NCI-H2227 treated with DMSO at 0.1 percent for 48 hours (cell line): ENCODE results near the gene TMEM86A.
A peak's percentile ranks its signal among the peaks of the same experiment; 100 is the strongest.

Experiments
- DNase-seq: peaks from one replicate; lab custom pipeline; 2025; lab: John Stamatoyannopoulos, UW

TMEM86A gene

DNA sequence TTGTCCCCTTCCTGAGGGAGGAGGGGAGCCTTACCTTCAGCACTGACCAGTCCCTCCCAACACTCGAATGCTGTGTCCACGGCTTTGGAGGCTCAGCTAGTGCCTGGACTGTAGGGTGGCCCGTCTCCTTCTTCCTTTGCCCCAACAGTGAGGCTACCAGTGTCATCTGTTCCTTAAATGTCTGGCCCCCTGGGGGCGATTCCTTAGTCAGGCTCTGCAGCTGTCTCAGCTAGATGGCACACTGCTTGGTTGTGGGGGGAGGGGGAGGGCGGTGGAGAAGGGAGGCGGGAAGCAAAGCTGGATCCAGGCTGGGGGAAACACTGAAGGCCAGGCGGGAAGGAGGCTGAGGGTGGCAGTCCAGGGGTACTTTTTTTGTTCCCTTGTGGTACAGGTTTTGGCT lies 27.5 kb downstream of the TMEM86A start, which contains the start of gene IGSF22:
TSS of gene IGSF22 (minus strand) at position 149 of the 400 bp plus-strand sequence. CDS start 1,952 bp downstream, outside the sequence.
- DNase-seq = no peak

DNA sequence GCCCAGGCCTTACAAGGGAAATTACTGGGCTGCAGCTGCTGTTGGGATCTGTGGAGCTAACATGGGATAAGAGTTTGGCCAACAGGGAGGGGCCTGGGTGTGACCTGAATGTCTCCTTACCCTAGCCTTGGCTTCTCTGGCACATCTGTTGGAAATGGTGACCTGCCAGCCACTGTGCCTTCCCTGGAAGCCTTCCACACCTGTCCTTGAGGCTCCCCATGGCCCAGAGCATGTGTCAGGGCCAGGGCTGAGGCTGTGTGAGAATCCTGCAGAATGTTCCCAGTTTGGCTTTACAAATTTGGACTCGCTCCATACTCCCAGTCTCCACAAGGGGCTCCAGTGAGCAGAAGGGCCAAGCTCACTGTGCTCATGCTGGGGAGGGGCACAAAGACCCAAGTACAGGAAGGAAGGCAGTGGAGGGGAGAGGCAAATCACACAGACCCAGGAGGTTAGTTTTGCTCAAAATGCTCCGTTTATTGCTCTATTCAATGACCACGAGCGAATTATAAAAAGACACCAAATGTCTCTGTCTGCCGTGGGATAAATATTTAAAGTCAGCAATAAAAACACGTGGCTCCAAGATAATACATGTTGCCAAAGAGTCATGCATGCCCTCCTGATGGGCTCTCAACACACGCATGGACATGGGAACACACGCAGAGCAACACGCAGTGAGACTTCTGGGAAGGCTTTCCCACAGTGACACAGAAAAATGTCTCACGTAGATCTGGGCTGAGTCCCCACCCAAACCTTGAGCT lies 29.1 kb downstream of the TMEM86A start:
- no peak for DNase-seq

DNA sequence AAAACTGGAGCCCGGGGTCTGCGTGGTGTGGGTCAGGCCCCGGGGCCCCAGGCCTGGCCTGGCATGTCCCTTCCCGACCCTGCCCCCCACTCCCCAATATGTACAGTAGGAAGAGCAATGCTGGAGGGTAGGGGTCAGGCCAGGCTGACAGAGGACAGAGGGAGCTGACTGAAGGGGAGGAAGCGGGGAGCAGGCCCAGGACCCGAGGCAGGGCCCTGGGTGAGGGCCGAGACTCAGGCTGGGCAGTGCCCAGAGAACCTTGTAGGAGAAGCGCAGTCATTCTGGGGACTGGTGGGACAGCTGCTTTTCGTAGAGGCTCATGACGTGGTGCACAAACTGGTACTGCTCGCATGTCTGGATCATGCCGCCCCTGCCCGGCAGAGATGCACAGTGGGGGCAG lies 30.1 kb downstream of the TMEM86A start:
- no peak for DNase-seq

DNA sequence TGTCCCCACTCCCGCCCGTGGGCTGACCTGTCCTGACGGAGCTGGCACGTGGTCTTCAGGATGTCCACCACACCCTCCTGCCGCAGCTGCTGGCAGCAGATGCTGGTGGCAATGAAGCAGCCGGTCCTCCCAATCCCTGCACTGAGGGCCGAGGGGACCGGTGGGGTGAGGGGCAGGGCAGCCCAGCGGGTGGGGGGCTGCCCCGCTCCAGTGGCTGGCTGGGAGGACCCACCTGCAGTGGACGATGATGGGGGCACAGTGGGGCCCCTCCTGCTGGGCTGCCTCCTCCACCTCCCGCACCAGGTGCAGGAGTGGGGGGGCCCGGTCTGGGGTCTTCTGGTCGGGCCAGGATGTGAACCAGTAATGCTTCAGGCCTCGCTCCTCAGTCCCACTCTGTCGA lies 30.8 kb downstream of the TMEM86A start:
- no peak for DNase-seq

DNA sequence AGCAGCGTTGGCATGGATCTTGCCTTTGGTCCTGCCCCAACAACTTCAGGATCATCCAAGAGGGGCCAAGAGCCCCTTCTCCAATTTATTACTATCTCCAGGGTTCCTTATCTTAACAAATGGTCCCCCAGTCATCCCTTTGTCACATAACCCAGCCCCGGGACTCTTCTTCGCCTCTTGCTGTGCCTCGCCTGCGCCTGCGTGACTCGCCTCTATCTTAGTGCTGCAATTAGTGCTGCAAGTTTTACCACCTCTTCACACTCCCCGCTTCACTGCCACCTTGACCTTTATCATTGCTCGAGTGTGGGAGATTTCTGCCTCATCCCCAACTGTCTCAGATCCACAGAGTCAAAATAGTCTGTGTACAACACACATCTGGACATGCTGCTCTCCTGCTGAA lies 31.4 kb downstream of the TMEM86A start:
- DNase-seq = no peak

DNA sequence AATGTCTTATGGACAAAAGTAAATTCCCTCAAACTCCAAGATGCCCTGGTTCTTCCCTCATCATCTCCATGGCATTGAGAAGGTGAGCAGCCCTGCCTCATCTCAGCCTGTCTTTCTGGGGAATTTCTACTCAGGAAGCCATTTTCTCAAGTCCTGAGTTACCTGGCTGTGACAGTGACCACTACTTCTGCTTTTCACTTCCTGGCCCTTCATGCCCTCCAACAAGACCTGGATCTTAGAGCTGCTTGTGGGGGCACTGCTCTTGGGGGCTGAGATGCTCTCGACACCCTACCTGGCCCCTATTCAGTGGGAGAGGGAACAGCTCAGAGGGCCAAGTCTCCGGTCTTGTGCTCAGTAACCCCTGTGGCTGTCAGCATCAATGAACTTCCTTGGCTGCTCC lies 32.9 kb downstream of the TMEM86A start:
- no peak for DNase-seq

DNA sequence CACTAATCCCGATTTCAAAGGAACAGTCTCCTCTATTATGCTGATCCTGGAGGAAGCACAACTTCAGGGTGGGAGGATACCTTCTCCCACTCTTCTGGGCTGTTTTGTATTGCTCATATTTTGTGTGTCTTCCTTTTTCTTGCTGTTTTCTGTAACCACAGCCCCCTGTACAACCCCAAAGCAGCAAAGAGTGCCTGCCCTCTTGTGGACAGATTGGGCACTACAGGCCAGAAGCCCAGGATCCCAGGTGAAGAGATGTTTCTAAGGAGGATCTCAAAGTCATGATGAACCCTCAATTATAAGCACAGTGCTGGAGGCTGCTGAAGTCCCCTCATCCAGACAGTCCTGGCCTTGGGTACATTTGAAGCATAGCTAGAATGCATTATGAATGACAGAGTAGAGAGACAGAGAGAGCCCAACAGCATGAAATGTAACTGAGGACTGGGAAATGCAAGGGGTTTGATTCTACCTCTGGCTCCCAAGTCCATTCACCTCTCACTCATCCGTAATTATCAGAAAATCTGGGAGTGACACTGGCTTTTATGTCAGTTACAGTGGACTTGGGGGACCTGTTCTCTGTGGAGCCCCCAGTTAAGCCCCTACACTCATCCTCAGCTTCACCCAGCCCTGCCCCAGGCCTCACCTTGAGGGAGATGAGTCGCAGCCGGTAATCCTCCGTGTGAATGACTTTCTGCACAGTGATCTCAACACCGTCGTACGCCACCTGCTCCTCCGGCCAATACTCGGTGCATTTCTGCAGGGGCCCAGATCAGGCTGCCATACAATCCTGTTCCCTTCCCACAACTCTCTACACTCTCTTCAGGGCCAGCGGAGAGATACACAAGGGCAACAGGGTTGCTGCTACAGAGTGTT lies 33.6 kb downstream of the TMEM86A start:
- DNase-seq = peak; percentile 73

DNA sequence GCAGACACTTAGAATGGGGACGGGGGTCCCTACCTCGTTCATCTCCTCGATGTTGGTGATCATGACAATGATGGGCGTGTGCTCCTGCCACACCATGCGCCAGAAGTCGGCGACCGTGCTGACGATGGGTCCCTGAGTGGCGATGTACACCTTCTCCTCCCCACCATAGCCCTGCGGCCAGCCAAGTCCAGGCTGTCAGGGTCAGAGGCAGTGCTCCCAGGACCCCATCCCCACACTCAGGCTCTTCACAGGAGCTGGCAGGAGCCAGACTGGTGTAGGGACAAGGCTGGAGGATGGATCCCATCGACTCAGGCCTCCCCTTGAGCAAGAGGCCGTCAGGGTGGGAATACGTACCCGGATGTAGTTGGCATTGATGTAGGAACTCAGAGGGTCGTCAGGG lies 34.6 kb downstream of the TMEM86A start:
- no peak for DNase-seq

DNA sequence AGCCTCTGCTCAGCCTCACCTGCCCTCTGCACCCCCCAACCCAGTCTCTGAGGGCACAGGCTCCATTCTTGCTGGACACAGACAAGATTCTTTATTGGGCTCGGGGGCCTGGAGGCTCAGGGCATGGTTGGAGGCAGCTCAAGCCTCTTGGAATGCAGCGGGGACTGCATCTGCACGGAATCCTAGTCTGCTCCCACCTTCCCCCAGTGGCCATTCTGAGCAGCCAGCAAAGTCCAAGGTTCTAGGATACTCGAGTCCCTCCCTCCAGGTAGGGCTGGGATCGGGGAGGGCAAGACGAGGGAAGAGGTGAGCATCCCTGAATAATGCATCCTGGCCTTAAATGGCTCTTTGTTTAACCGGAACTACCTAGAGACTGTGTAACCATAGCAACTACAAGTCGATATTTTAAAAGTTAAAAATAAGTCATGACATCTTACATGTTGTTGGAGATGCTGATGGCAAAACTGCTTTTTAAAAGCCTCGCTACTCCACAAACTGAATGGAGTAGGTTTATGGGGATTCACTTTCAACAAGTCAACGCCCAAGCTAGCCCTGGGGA lies 38.1 kb downstream of the TMEM86A start:
- no peak for DNase-seq

DNA sequence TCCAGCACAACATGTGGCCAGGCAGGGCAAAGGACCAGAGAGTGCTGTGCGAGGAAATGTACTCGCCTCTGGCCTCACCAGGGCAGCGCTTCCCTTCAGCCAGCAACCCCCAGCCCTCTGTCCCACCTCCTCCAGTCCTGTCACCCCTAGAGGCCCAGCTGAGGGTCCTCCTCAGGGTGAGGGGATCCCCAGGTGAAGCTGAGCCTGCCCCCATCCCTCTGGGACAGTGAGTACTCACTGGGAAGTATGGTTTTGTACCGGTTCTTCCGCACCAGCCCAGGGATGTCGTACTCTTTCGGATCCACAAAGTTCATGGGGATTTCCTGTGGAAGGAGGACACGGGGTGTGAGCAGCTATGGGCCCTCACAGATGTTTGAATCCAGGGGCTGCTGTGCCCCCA lies 39.1 kb downstream of the TMEM86A start:
- no peak for DNase-seq

DNA sequence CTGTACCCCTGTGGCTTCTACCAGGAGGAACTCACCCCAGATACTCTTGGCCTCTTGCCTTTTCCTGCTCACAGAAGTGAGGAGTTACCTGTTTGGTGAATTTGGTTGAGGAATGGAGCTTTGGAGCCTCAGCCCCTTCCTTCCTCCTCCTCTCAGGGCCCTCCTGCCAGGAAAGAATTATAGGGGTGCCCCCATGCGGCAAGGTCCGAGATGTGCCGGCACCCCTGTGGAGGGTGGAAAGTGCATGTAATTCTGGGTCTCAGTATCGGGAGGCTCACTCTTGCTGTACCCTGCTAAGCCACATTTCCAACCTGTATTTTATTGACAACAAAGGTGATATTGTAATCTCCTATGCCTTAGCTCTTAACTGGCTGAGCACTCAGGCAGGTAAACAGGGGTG lies 41.1 kb downstream of the TMEM86A start:
- no peak for DNase-seq

DNA sequence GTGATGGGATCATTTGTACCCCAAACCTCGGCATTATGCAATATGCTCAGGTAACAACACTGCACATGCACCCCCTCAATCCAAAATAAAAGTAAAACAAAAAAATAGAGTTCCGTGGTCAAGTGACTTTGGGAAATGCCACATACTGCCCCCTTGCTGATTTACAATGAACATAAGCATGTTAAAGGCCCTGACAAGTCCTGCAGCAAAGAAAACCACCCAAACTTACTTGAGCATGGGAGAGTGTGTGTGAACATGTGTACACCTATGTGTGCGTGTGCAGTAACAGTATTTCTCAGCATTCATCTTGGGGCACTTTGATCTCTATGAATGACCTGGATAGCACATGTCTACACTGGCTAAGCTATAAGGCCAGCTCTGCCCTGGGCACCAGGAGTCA lies 43.2 kb downstream of the TMEM86A start:
- no peak for DNase-seq

DNA sequence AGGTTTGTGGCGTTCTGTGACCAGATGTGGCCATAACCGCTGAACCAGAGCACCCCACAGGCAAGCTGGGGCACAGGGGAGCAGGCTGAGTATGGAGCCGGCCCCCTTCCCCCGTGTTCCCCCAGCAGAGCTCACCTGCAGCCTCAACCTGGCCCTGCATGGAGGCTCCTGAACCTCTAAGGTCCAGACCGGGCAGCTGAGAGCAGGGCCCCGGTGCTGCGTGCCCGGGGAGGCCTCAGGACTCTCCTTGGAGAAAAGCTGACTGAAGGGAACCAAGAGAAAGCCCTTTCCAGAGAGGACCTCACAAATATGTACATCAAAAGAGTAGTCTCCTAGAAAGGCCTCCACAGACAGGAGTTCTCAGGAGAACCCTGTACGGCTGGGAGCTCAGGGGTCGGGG lies 44.8 kb downstream of the TMEM86A start:
- DNase-seq = no peak

DNA sequence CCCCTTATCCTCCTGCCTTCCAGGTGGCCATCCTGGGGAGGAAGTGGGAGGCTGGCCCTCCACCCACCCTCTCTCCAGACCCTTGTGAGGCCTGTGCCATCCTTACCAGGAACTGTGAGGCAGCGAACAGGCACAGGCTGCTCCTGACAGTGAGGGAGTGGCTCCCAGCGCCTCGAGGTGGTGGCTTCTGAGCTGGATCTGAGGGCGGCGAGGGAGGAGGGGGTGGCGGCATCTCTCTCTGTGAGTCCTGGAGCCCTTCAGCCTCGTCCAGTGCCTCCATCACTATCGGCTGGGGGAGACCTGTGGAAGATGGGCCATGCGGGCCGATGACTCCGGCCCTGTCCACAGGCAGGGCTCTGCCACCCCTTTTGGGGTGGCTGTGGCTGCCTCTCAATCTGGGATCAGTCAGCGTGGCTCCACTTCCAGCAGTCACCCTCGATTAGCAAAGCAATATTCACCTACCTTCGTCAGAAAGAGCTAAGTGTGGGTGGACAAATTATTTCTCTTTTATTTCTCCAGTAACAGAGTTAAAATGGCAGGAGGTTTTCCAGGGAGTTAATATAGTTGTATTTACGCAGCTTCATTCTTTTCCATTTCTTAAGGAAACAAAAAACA lies 45.4 kb downstream of the TMEM86A start:
- no peak for DNase-seq

DNA sequence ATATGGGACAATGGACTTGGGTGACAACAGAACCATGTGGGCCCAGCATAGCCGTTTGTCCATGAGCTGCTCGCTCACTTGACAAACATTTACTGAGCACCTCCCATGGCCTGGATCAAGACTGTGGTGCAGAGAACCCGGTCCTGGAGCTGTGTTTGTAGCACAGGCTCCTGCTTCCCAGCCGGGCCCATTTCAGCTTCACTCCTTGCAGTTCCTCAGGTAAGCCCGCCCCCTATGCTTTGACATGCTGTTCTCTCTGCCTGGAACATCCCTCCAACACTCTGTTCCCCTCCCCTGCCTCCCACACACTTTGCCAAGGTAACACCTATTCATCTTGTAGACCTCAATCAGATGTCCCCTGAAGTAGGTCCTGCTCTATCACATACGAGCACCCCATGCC lies 46.7 kb downstream of the TMEM86A start:
- no peak for DNase-seq

DNA sequence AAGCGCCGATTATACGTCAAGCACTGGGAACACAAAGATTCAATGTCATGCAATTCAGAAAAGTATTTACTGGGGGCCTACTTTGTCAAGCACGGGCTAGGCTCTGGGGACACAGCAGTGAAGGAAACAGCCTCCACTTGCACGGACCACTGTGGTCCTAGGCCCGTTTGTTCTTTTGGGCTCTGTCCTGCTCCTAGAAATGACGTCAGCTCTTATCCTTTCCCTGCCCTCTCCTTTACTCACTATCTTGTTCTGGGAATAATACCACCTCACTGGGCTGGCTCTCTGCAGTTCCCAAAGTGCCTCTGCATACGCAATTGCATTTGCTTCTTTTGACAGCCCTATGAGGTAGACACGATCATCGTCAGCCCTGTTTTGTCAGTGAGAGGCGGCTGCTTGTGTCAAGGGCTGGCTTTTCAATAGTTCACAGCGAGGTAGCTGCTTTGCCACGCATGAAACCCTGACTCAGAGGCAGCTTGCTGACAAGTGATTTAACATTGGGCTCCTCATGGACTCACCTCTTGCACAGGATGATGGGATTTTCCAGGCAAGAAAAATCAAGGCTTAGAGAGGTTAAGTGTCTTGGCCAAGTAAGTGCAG lies 50.3 kb downstream of the TMEM86A start:
- DNase-seq = no peak

DNA sequence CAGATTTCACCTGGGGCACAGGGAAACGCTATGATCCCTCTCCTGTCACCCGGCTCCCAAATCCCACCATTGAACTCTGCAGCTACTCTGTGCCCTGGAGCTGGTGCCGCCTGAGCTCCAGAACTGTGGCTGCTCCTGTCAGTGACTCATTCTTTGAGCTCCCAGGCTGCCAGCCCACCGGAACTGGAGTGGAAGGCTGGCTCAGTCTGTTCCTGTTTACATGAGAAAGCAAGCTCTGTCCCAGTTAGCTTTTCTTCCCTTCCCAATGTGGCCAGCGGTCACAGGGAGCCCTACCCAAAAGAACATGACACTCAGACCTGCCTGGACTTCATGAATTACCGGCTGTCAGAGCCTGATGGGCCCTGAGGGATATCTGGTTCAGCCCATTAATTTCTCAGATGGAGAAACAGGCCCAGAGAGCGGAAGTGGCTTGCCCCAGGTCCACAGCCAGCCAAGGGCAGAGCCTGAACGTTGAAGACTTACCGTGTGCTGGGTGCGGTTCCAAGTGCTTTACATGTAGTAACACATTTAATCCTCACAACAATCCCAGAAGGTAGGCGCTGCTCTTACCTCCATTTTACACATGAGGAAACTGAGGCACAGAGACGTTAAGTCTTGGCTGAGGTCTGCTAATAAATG lies 51.2 kb downstream of the TMEM86A start:
- DNase-seq = no peak

DNA sequence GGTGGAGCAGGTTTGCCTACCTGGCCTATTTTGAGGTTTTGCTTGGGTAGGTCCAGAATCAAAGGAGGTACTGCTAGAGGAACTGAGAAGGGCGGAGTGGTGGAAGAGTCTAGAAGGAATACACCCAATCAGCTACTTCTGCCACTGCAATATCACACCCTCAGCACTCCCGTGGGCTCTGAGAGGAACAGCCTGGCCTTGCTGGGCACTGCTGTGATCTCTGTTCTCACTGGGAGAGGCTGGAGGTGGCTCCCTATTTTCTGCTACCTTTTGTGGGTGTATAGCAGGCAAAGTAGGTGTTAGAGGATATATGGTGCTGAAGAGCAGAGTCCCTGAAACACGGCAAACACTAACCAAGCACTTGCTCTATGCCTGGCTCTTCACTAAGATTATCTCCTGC lies 52.4 kb downstream of the TMEM86A start:
- DNase-seq = no peak

DNA sequence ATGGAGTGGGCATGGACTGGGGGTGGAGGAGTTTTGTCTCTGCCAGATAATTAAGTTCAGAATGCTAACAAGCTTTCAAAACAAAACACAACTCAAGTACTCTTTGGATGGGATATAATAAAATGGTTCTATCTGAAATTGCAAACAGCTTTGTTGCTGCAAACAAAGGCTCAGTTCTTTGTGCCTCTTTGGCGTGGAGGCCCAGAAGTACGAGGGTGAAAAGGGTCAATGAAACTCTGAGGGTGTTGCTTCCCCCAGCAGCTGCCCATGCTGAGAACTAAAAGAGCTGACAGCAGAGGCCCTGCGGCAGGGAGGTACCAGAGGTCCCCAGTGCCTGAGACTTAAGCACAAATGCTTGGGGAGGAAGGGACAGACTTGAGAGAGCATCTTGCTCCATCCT lies 53.9 kb downstream of the TMEM86A start:
- DNase-seq = no peak

DNA sequence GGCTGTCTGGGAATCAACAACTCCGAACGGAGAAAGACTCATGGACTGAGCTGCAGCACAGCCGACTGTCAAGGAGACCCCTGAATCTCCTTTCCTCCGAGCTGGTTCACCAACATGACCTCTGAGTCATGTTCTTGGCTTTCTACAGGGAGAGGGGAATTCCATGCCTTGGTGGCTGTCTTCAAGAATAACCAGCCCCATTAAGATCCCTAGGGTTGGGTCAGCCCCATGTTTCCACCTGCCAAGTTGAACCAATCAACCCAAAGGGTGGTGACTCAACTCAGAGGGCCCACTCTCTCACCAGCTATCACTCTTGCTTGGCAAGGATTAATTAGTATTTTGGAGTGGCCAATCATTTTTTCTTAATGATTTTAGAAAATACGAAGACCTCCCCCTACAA lies 55.7 kb downstream of the TMEM86A start:
- DNase-seq = no peak
